HEK293 (cell line): Measurements from ENCODE around the gene PIGP.

Experiments
- CTCF ChIA-PET: fragments of 350-600 bp; formaldehyde crosslinking; extraction: SDS; loops from one replicate; lab custom pipeline; 2021; ENCODE audit warnings: antibody characterized with exemption; lab: Yijun Ruan, JAX
- POLR2A ChIA-PET: fragments of 300-600 bp; formaldehyde crosslinking; extraction: SDS; loops from one replicate; lab custom pipeline; 2020; ENCODE audit warnings: antibody characterized with exemption, inconsistent platforms; lab: Yijun Ruan, JAX
- H3K27ac ChIP-seq: fragments of 200-500 bp; sonication (Bioruptor generic); 2 replicates; pipeline ENCODE4 v1.5.1; 2014; ENCODE audit warnings: low read depth, low read length, control low read depth, inconsistent platforms; ENCODE audit errors: extremely low read depth
- H3K36me3 ChIP-seq, 2 experiments: fragments of 200-500 bp in 1 of 2; sonication (Bioruptor generic) in 1 of 2; 1 replicate in 1 of 2; 2 replicates in 1 of 2; pipeline ENCODE4 v1.5.1; 2014 to 2017; ENCODE audit warnings: inconsistent platforms in 2 of 2, low read length in 2 of 2; ENCODE audit not compliant: control insufficient read depth in 2 of 2, insufficient read depth in 1 of 2
- H3K4me1 ChIP-seq: fragments of 200-500 bp; sonication (Bioruptor generic); 2 replicates; pipeline ENCODE4 v1.5.1; 2014; ENCODE audit warnings: mild to moderate bottlenecking, low read length, inconsistent platforms; ENCODE audit not compliant: control insufficient read depth, insufficient read depth
- H3K4me3 ChIP-seq: 2 replicates; pipeline ENCODE4 v1.5.1; 2011; ENCODE audit warnings: low read depth, mild to moderate bottlenecking, control low read depth, low read length, moderate library complexity
- H3K9me3 ChIP-seq: fragments of 200-500 bp; sonication (Bioruptor generic); 2 replicates; pipeline ENCODE4 v1.5.1; 2014; ENCODE audit warnings: low read depth, low read length, inconsistent platforms; ENCODE audit not compliant: control insufficient read depth, insufficient read depth
- CTCF ChIP-seq: fragments of 450-650 bp; formaldehyde crosslinking; IDR thresholded peaks from 2 replicates; pipeline ENCODE4 v1.5.1; 2016; ENCODE audit warnings: missing biosample characterization, missing genetic modification characterization
- FEZF1 ChIP-seq: fragments of 450-650 bp; formaldehyde crosslinking; IDR thresholded peaks from 2 replicates; pipeline ENCODE4 v1.5.1; 2016; ENCODE audit warnings: missing biosample characterization, missing genetic modification characterization
- GLI2 ChIP-seq: fragments of 450-650 bp; formaldehyde crosslinking; IDR thresholded peaks from 2 replicates; pipeline ENCODE4; 2017; ENCODE audit warnings: missing biosample characterization, missing genetic modification characterization, low read depth, borderline replicate concordance
- INSM2 ChIP-seq: fragments of 450-650 bp; formaldehyde crosslinking; IDR thresholded peaks from 2 replicates; pipeline ENCODE4 v1.5.1; 2016; ENCODE audit warnings: missing biosample characterization, missing genetic modification characterization
- KLF1 ChIP-seq: fragments of 450-650 bp; formaldehyde crosslinking; IDR thresholded peaks from 2 replicates; pipeline ENCODE4 v1.5.1; 2016; ENCODE audit warnings: missing biosample characterization, missing genetic modification characterization
- KLF8 ChIP-seq: fragments of 450-650 bp; formaldehyde crosslinking; IDR thresholded peaks from 2 replicates; pipeline ENCODE4 v1.5.1; 2016; ENCODE audit warnings: missing biosample characterization, missing genetic modification characterization
- ZBTB11 ChIP-seq: fragments of 450-650 bp; formaldehyde crosslinking; conservative IDR thresholded peaks from 2 replicates; pipeline ENCODE4 v1.5.1; 2016; ENCODE audit warnings: low read depth, missing biosample characterization, missing genetic modification characterization
- ZBTB26 ChIP-seq: fragments of 450-650 bp; formaldehyde crosslinking; optimal IDR thresholded peaks from 2 replicates; pipeline ENCODE3; 2016; ENCODE audit warnings: missing biosample characterization, mild to moderate bottlenecking, missing genetic modification characterization
- ZFHX2 ChIP-seq: fragments of 450-650 bp; formaldehyde crosslinking; conservative IDR thresholded peaks from 2 replicates; pipeline ENCODE4 v1.5.1; 2016; ENCODE audit warnings: missing biosample characterization, missing genetic modification characterization
- ZNF112 ChIP-seq: fragments of 450-650 bp; formaldehyde crosslinking; IDR thresholded peaks from 2 replicates; pipeline ENCODE4 v1.5.0; 2017; ENCODE audit warnings: missing biosample characterization, missing genetic modification characterization
- ZNF37A ChIP-seq: fragments of 450-650 bp; IDR thresholded peaks from 2 replicates; pipeline ENCODE4 v1.5.1; 2018; ENCODE audit warnings: missing biosample characterization, missing genetic modification characterization
- ZNF514 ChIP-seq: fragments of 450-650 bp; formaldehyde crosslinking; IDR thresholded peaks from 2 replicates; pipeline ENCODE4 v1.5.1; 2016; ENCODE audit warnings: missing biosample characterization, missing genetic modification characterization
- ZNF664 ChIP-seq: fragments of 450-650 bp; formaldehyde crosslinking; IDR thresholded peaks from 2 replicates; pipeline ENCODE4 v1.5.1; 2016; ENCODE audit warnings: missing biosample characterization, missing genetic modification characterization
- ZNF670 ChIP-seq: fragments of 450-650 bp; formaldehyde crosslinking; IDR thresholded peaks from 2 replicates; pipeline ENCODE4 v1.5.1; 2016; ENCODE audit warnings: missing biosample characterization, missing genetic modification characterization, low read depth
- ZNF677 ChIP-seq: fragments of 450-650 bp; IDR thresholded peaks from 2 replicates; pipeline ENCODE4 v1.5.0; 2018; ENCODE audit warnings: missing biosample characterization, mild to moderate bottlenecking, missing genetic modification characterization, moderate library complexity
- ZNF776 ChIP-seq: fragments of 450-650 bp; formaldehyde crosslinking; IDR thresholded peaks from 2 replicates; pipeline ENCODE4 v1.5.0; 2017; ENCODE audit warnings: missing biosample characterization, missing genetic modification characterization, borderline replicate concordance
- ZSCAN5A ChIP-seq: fragments of 450-650 bp; formaldehyde crosslinking; IDR thresholded peaks from 2 replicates; pipeline ENCODE4 v1.5.1; 2016; ENCODE audit warnings: missing biosample characterization, missing genetic modification characterization
- TF ChIP-seq, protein P1 (sequence below): fragments of 450-650 bp; formaldehyde crosslinking; IDR thresholded peaks from 2 replicates; pipeline ENCODE4 v1.5.1; 2017; ENCODE audit warnings: missing biosample characterization, missing genetic modification characterization
- TF ChIP-seq, protein P2 (sequence below): fragments of 450-650 bp; formaldehyde crosslinking; IDR thresholded peaks from 2 replicates; pipeline ENCODE4 v1.5.1; 2016; ENCODE audit warnings: missing biosample characterization, missing genetic modification characterization
- TF ChIP-seq, protein P3 (sequence below): fragments of 450-650 bp; formaldehyde crosslinking; IDR thresholded peaks from 2 replicates; pipeline ENCODE4 v1.5.1; 2017; ENCODE audit warnings: missing biosample characterization, missing genetic modification characterization
- TF ChIP-seq, protein P4 (sequence below): IDR thresholded peaks from 2 replicates; pipeline ENCODE4 v1.6.1; 2011; ENCODE audit warnings: mild to moderate bottlenecking, low read depth, low read length, borderline replicate concordance

The PIGP gene

GRCh38 chr21:37047079-37047478 is 25.8 kb downstream of the PIGP start:
- ChIA-PET POLR2A (no interaction called here), CTCF (interaction anchor here (0.6 kb wide), 1 partner anchor 53 kb away, joined by 3 read pairs; no protein-coding TSS in a partner anchor)
- Histone ChIP-seq H3K4me1 (no peaks in the 10 kb centered on the region), H3K4me3 (no peak overlapping the region), H3K9me3 (no peaks in the 10 kb centered on the region), H3K27ac (no peak overlapping the region), H3K36me3 (no peaks in the 10 kb centered on the region)
- no peak for TF ChIP-seq KLF8 (tag by site-specific recombination)
- TF ChIP-seq, protein P1, sequence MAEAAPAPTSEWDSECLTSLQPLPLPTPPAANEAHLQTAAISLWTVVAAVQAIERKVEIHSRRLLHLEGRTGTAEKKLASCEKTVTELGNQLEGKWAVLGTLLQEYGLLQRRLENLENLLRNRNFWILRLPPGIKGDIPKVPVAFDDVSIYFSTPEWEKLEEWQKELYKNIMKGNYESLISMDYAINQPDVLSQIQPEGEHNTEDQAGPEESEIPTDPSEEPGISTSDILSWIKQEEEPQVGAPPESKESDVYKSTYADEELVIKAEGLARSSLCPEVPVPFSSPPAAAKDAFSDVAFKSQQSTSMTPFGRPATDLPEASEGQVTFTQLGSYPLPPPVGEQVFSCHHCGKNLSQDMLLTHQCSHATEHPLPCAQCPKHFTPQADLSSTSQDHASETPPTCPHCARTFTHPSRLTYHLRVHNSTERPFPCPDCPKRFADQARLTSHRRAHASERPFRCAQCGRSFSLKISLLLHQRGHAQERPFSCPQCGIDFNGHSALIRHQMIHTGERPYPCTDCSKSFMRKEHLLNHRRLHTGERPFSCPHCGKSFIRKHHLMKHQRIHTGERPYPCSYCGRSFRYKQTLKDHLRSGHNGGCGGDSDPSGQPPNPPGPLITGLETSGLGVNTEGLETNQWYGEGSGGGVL (tag by site-specific recombination) = peak; percentile 59
- TF ChIP-seq, protein P2, sequence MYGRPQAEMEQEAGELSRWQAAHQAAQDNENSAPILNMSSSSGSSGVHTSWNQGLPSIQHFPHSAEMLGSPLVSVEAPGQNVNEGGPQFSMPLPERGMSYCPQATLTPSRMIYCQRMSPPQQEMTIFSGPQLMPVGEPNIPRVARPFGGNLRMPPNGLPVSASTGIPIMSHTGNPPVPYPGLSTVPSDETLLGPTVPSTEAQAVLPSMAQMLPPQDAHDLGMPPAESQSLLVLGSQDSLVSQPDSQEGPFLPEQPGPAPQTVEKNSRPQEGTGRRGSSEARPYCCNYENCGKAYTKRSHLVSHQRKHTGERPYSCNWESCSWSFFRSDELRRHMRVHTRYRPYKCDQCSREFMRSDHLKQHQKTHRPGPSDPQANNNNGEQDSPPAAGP (tag by site-specific recombination) = 0 out of 2 replicates have a peak, but pooled peaks have one; percentile 76
- no peak for TF ChIP-seq ZNF677
- TF ChIP-seq ZNF664 = no peak
- TF ChIP-seq ZNF776 = no peak
- TF ChIP-seq KLF1 (tag by site-specific recombination) = 0 out of 2 replicates have a peak, but pooled peaks have one; percentile 25
- TF ChIP-seq ZNF514 (tag by site-specific recombination) = no peak
- no peak for TF ChIP-seq ZSCAN5A (tag by site-specific recombination)
- no peak for TF ChIP-seq FEZF1 (tag by site-specific recombination)
- TF ChIP-seq GLI2 (tag by site-specific recombination) = no peak
- TF ChIP-seq ZNF670 (tag by site-specific recombination) = no peak
- no peak for TF ChIP-seq ZNF112 (tag by site-specific recombination)
- TF ChIP-seq ZBTB11 (tag by site-specific recombination) = no peak
- TF ChIP-seq ZBTB26 (tag by site-specific recombination) = no peak
- TF ChIP-seq, protein P3, sequence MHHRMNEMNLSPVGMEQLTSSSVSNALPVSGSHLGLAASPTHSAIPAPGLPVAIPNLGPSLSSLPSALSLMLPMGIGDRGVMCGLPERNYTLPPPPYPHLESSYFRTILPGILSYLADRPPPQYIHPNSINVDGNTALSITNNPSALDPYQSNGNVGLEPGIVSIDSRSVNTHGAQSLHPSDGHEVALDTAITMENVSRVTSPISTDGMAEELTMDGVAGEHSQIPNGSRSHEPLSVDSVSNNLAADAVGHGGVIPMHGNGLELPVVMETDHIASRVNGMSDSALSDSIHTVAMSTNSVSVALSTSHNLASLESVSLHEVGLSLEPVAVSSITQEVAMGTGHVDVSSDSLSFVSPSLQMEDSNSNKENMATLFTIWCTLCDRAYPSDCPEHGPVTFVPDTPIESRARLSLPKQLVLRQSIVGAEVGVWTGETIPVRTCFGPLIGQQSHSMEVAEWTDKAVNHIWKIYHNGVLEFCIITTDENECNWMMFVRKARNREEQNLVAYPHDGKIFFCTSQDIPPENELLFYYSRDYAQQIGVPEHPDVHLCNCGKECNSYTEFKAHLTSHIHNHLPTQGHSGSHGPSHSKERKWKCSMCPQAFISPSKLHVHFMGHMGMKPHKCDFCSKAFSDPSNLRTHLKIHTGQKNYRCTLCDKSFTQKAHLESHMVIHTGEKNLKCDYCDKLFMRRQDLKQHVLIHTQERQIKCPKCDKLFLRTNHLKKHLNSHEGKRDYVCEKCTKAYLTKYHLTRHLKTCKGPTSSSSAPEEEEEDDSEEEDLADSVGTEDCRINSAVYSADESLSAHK (tag by site-specific recombination) = no peak
- no peak for TF ChIP-seq ZNF37A
- peak; percentile 51; the same call in 1 of the 2 replicates for TF ChIP-seq ZFHX2
- no peak for TF ChIP-seq INSM2
- TF ChIP-seq, protein P4, sequence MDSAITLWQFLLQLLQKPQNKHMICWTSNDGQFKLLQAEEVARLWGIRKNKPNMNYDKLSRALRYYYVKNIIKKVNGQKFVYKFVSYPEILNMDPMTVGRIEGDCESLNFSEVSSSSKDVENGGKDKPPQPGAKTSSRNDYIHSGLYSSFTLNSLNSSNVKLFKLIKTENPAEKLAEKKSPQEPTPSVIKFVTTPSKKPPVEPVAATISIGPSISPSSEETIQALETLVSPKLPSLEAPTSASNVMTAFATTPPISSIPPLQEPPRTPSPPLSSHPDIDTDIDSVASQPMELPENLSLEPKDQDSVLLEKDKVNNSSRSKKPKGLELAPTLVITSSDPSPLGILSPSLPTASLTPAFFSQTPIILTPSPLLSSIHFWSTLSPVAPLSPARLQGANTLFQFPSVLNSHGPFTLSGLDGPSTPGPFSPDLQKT = no peak
- TF ChIP-seq CTCF = no peak
